PC-3 (cell line): ENCODE data around the gene FAM222A. TPM values are rescaled to one million over a fixed set of nuclear protein-coding genes. Genes with fewer than 3 reads are reported as not detected.

Experiments
- ATAC-seq: fragments of 200-7000 bp; cut with Tn5 transposase; 2 replicates; pipeline ENCODE4 v1.9.1; 2020; ENCODE audit warnings: mild to moderate bottlenecking, moderate library complexity
- BruUV-seq: library from RNA; stranded (reverse); fragments of 400-500 nt; replicated peaks from 2 replicates; lab custom pipeline; 2021; lab: Mats Ljungman, UMichigan
- CTCF ChIA-PET: fragments of 300-600 bp; sonication (Branson Sonifier 250); formaldehyde crosslinking; loops from one replicate; lab custom pipeline; 2022; ENCODE audit warnings: antibody characterized with exemption; lab: Charles Lee
- POLR2A ChIA-PET: fragments of 300-600 bp; sonication (Branson Sonifier 250); formaldehyde crosslinking; loops from one replicate; lab custom pipeline; 2022; ENCODE audit warnings: antibody characterized with exemption; ENCODE audit not compliant: unreplicated experiment; lab: Charles Lee
- DNase-seq: peaks from one replicate; pipeline ENCODE4 v3.0.0-alpha.2; 2015
- H2AFZ ChIP-seq: fragments of 300-600 bp; sonication (generic); 2 replicates; pipeline ENCODE4 v1.6.0; 2016; ENCODE audit warnings: antibody characterized with exemption, low read length
- H3F3A ChIP-seq: fragments of 300-600 bp; sonication (generic); one replicate; pipeline ENCODE4 v1.6.0; 2017; ENCODE audit warnings: antibody characterized with exemption, low read length, control low read depth, mild to moderate bottlenecking; ENCODE audit not compliant: unreplicated experiment
- H3K27ac ChIP-seq: fragments of 300-600 bp; sonication (generic); 2 replicates; pipeline ENCODE4 v1.5.1; 2016; ENCODE audit warnings: mild to moderate bottlenecking, low read length
- H3K27me3 ChIP-seq: fragments of 300-600 bp; sonication (generic); 2 replicates; pipeline ENCODE4 v1.6.1; 2016; ENCODE audit warnings: low read length, mixed read lengths
- H3K36me3 ChIP-seq: fragments of 300-600 bp; sonication (generic); 2 replicates; pipeline ENCODE4 v1.6.1; 2016; ENCODE audit warnings: low read depth, mixed run types, low read length, mixed read lengths
- H3K4me1 ChIP-seq: fragments of 300-600 bp; sonication (generic); 2 replicates; pipeline ENCODE4 v1.5.1; 2016; ENCODE audit warnings: low read length; ENCODE audit not compliant: insufficient read depth
- H3K4me2 ChIP-seq: fragments of 300-600 bp; sonication (generic); 2 replicates; pipeline ENCODE4 v1.6.0; 2016; ENCODE audit warnings: low read length
- H3K4me3 ChIP-seq: fragments of 300-600 bp; sonication (generic); 2 replicates; pipeline ENCODE4 v1.5.1; 2016; ENCODE audit warnings: mild to moderate bottlenecking, low read length, mixed read lengths
- H3K79me2 ChIP-seq: fragments of 300-600 bp; sonication (generic); 2 replicates; pipeline ENCODE4 v1.6.1; 2017; ENCODE audit warnings: low read length, mixed read lengths
- H3K9ac ChIP-seq: fragments of 300-600 bp; sonication (generic); 2 replicates; pipeline ENCODE4 v1.6.0; 2016; ENCODE audit warnings: mild to moderate bottlenecking, low read length
- H3K9me2 ChIP-seq: fragments of 300-600 bp; sonication (generic); replicated peaks from 2 replicates; pipeline ENCODE4 v1.6.1; 2016; ENCODE audit warnings: mixed run types, low read length, mixed read lengths
- H3K9me3 ChIP-seq: fragments of 300-600 bp; sonication (generic); 2 replicates; pipeline ENCODE4 v1.6.1; 2016; ENCODE audit warnings: low read length, mixed read lengths
- H4K20me1 ChIP-seq: fragments of 300-600 bp; sonication (generic); 2 replicates; pipeline ENCODE4 v1.6.1; 2016; ENCODE audit warnings: low read length, mixed read lengths
- CTCF ChIP-seq: fragments of 300-600 bp; sonication (generic); conservative IDR thresholded peaks from 2 replicates; pipeline ENCODE4 v1.5.1; 2017; ENCODE audit warnings: antibody characterized with exemption, low read depth, mild to moderate bottlenecking, low read length
- EZH2 ChIP-seq: fragments of 300-600 bp; sonication (generic); IDR thresholded peaks from one replicate; pipeline ENCODE4 v1.6.1; 2017; ENCODE audit warnings: antibody characterized with exemption, mild to moderate bottlenecking, low read length; ENCODE audit not compliant: unreplicated experiment
- EZH2phosphoT487 ChIP-seq: fragments of 300-600 bp; sonication (generic); IDR thresholded peaks from 2 replicates; pipeline ENCODE4 v1.6.1; 2018; ENCODE audit warnings: mild to moderate bottlenecking, antibody characterized with exemption, low read length, borderline replicate concordance
- intact Hi-C: fragments of 100-400 bp; cut with micrococcal nuclease; formaldehyde crosslinking; loops from 2 replicates; pipeline ENCODE4 v1.9.0; 2023
- total RNA-seq: library from RNA; depleted of rRNA; stranded (reverse); fragments of >200 nt; gene quantifications from 2 replicates; pipeline ENCODE4 v1.2.3, GENCODE V29; 2014

Gene FAM222A
- total RNA-seq, 1 experiment from 2014 or later: 11.7 TPM

GRCh38 chr12:109695961-109696461 is 17.6 kb upstream of the FAM222A start:
- no TSS peak for BruUV-seq
- Histone ChIP-seq H2AFZ (no peak overlapping the region), H4K20me1 (no peaks in the 10 kb centered on the region), H3K9me2 (no peaks in the 10 kb centered on the region), H3K4me2 (no peak overlapping the region), H3K27ac (no peak overlapping the region), H3K36me3 (no peaks in the 10 kb centered on the region), H3K79me2 (no peaks in the 10 kb centered on the region), H3K4me1 (peaks cover 12% of the 10 kb centered on the region), H3F3A (no peaks in the 10 kb centered on the region), H3K27me3 (no peaks in the 10 kb centered on the region), H3K9ac (no peak overlapping the region), H3K9me3 (no peaks in the 10 kb centered on the region), H3K4me3 (no peak overlapping the region)
- POLR2A ChIA-PET: no interaction called here
- TF ChIP-seq EZH2phosphoT487: no peak
- TF ChIP-seq EZH2: no peak
- TF ChIP-seq CTCF: no peak
- DNase-seq (no peak), ATAC-seq (peak; percentile 60)
- intact Hi-C loops: no loop called here
- CTCF ChIA-PET: no interaction called here

- CTCF ChIA-PET: no interaction called here
- POLR2A ChIA-PET: no interaction called here
- no peaks in the 10 kb centered on the region for H3K79me2 ChIP-seq
Observed at GRCh38 chr12:109696485-109697269, 16.9 kb upstream of the FAM222A start.

More at GRCh38 chr12:109696485-109697269, 16.9 kb upstream of the FAM222A start:
- no peak overlapping the region for H3K9ac ChIP-seq
- H3K36me3 ChIP-seq: no peaks in the 10 kb centered on the region
- no peaks in the 10 kb centered on the region for H3K9me2 ChIP-seq
- ATAC-seq: peak; percentile 42; the same call in 1 of the 2 replicates
- intact Hi-C loops: no loop called here
- H3F3A ChIP-seq: no peaks in the 10 kb centered on the region
- DNase-seq: peak; percentile 50
- H2AFZ ChIP-seq: no peak overlapping the region
- H3K27me3 ChIP-seq: no peaks in the 10 kb centered on the region
- no TSS peak for BruUV-seq
- no peak overlapping the region for H3K4me3 ChIP-seq
- H3K27ac ChIP-seq: no peak overlapping the region
- TF ChIP-seq CTCF (no peak), EZH2 (no peak), EZH2phosphoT487 (no peak)
- peaks cover 12% of the 10 kb centered on the region for H3K4me1 ChIP-seq
- H3K4me2 ChIP-seq: no peak overlapping the region
- no peaks in the 10 kb centered on the region for H3K9me3 ChIP-seq
- H4K20me1 ChIP-seq: no peaks in the 10 kb centered on the region
